Activated naive CD8-positive, alpha-beta T cell treated with anti-CD3 and anti-CD28 coated beads, Interleukin-2, amount 50 U/mL, for 24 hours (primary cell): ENCODE measurements around the gene LIN37.

Source experiments
- ATAC-seq: fragments of 150-1000 bp; cut with Tn5 transposase; one replicate; pipeline ENCODE4 v1.10.0; 2021
- DNase-seq: peaks from one replicate; pipeline ENCODE4 v3.0.0; 2021
- H3K27ac Mint-ChIP-seq: one replicate; pipeline ENCODE4 v1.8.0; 2021; ENCODE audit warnings: mild to moderate bottlenecking, mixed read lengths
- H3K27me3 Mint-ChIP-seq: one replicate; pipeline ENCODE4 v1.8.0; 2021; ENCODE audit warnings: mixed read lengths
- H3K36me3 Mint-ChIP-seq: one replicate; pipeline ENCODE4 v1.8.0; 2021; ENCODE audit warnings: low read depth, mixed read lengths
- H3K4me1 Mint-ChIP-seq: one replicate; pipeline ENCODE4 v1.8.0; 2021; ENCODE audit warnings: mixed read lengths
- H3K4me3 Mint-ChIP-seq: one replicate; pipeline ENCODE4 v1.8.0; 2021; ENCODE audit warnings: mild to moderate bottlenecking, moderate library complexity, mixed read lengths
- H3K9me3 Mint-ChIP-seq: one replicate; pipeline ENCODE4 v1.8.0; 2021; ENCODE audit warnings: mixed read lengths

LIN37 gene

DNA sequence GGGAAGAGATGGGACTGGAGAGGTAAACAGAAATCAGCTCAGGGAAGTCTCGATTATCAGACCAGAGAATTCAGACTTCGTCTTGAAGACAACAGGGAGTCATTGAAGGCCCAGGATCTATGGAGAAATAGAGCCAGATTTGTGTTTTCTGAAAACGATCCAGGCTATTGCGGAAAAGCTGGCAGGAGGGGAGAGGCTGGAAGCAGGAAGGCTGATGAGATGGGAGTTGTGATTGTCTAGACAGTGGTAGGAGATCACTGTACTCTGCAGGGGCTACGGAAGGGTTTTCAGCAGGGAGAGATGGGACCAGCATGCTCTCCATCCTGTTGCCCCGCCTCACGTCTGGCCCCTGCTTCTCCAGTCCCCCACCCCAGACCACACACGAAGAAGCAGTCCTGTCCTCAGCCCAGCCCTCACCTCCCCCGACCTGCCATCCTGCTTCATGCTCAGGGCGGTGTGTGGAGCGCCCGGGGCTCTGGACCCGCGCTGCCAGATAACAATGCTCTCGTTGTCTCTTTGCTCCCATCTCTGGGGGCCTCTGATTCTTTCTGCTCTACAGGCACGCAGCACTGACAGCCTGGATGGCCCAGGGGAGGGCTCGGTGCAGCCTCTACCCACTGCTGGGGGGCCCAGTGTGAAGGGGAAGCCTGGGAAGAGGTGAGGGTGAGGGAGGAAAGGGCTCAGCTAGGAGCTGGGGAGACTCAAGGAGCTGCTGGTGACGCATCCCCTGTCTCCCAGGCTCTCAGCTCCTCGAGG lies 28.9 kb downstream of the LIN37 start:
- H3K9me3 Mint-ChIP-seq = no peaks in the 10 kb centered on the region
- H3K27ac Mint-ChIP-seq = no peak overlapping the region
- ATAC-seq = no peak
- H3K4me1 Mint-ChIP-seq = peaks cover 11% of the 10 kb centered on the region
- no peak for DNase-seq
- no peaks in the 10 kb centered on the region for H3K27me3 Mint-ChIP-seq
- H3K4me3 Mint-ChIP-seq = no peak overlapping the region
- H3K36me3 Mint-ChIP-seq = no peaks in the 10 kb centered on the region

DNA sequence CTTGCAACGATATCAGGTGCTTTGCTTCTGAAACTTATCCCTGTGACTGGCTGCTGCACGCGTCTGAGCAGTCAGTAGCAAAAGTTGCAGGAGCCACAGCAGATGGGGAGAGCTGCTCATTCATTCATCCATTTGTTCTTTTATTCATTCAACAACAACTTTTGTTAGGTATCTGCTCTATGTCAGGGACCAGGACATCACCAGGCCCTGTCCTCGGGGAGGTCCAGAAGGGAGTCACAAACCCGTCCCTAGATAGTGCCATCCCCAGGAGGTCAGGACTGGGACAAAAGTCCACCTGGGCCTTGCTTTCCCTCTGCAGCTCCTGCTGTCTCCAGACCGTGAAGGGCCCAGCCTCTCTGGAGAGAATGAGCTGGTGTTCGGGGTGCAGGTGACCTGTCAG lies 29.6 kb downstream of the LIN37 start:
- Mint-ChIP-seq H3K36me3 (no peaks in the 10 kb centered on the region), H3K4me3 (no peak overlapping the region), H3K27ac (no peak overlapping the region), H3K4me1 (peaks cover 11% of the 10 kb centered on the region), H3K9me3 (no peaks in the 10 kb centered on the region), H3K27me3 (no peaks in the 10 kb centered on the region)
- no peak for DNase-seq
- no peak for ATAC-seq

DNA sequence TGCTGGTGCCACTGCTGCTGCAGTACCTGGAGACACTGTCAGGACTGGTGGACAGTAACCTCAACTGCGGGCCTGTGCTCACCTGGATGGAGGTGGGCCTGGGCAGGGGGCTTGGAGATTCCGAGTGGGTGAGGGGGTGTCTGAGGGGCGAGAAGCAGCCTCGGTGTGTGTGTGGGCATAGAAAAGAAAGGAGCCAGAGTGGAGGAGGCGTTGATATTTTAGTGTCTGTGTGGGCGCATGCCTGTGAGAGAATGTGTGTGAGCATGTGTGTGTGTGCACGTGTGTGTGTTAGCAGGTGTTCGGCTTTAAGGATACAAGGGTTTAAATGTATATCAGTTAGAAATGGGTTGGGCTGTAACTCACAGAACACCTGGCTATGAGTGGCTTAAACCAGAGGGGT lies 30.7 kb downstream of the LIN37 start:
- no peak overlapping the region for H3K27ac Mint-ChIP-seq
- no peak for ATAC-seq
- no peaks in the 10 kb centered on the region for H3K9me3 Mint-ChIP-seq
- H3K4me3 Mint-ChIP-seq = no peak overlapping the region
- no peak for DNase-seq
- H3K27me3 Mint-ChIP-seq = no peaks in the 10 kb centered on the region
- no peaks in the 10 kb centered on the region for H3K36me3 Mint-ChIP-seq
- peaks cover 11% of the 10 kb centered on the region for H3K4me1 Mint-ChIP-seq

DNA sequence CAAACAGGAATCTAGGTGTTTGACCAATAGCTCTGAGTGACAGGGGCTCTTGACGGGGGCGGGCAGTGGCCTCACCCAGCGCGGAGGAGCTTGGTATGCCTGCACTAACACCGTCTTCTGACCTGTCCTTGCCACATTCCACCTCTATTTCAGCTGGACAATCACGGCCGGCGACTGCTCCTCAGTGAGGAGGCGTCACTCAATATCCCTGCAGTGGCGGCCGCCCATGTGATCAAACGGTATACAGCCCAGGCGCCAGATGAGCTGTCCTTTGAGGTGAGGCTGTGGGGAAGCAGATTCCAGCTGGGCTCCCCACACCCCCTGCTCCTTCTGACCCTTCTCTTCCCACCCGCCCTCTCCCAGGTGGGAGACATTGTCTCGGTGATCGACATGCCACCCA lies 31.7 kb downstream of the LIN37 start:
- no peaks in the 10 kb centered on the region for H3K27me3 Mint-ChIP-seq
- no peak overlapping the region for H3K27ac Mint-ChIP-seq
- no peaks in the 10 kb centered on the region for H3K36me3 Mint-ChIP-seq
- peaks cover 3% of the 10 kb centered on the region for H3K4me1 Mint-ChIP-seq
- ATAC-seq = no peak
- no peak for DNase-seq
- H3K9me3 Mint-ChIP-seq = no peaks in the 10 kb centered on the region
- H3K4me3 Mint-ChIP-seq = no peak overlapping the region

DNA sequence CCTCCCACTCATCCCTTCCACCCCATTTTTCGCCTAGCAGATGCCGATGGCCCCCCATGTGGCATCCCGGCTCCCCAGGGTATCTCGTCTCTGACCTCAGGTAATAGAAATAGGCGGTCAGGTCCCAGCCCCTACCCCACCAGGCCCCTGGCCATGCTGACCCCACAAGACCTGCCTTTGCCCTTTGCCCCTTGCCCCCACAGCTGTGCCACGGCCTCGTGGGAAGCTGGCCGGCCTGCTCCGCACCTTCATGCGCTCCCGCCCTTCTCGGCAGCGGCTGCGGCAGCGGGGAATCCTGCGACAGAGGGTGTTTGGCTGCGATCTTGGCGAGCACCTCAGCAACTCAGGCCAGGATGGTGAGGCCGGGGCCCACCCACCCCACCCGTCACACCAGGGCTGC lies 32.3 kb downstream of the LIN37 start:
- Mint-ChIP-seq H3K4me1 (peaks cover 2% of the 10 kb centered on the region), H3K36me3 (no peaks in the 10 kb centered on the region), H3K4me3 (no peak overlapping the region), H3K27ac (no peak overlapping the region), H3K27me3 (no peaks in the 10 kb centered on the region), H3K9me3 (no peaks in the 10 kb centered on the region)
- ATAC-seq = no peak
- no peak for DNase-seq

DNA sequence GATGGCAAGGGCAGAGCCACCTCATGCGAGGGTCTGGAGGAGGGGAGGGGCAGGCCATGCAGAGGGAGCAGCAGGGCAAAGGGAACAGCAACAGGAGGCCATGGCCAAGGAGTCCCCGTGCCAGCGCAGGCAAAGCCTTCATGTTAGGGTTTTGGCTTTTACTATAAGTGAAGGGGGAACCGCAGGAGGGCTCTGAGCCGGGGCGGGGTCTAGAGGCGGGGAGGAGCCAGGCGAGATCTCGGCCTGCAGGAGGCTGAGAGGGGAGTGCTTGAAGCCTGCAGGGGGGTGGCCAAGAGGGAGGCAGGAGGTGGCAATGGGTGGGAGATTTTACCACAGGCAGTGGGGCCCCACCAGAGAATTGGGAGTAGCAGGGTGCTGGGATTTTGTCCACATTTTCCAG lies 33.3 kb downstream of the LIN37 start:
- no peaks in the 10 kb centered on the region for H3K9me3 Mint-ChIP-seq
- H3K27me3 Mint-ChIP-seq = no peaks in the 10 kb centered on the region
- ATAC-seq (no peak), DNase-seq (no peak)
- H3K36me3 Mint-ChIP-seq = no peaks in the 10 kb centered on the region
- H3K27ac Mint-ChIP-seq = no peak overlapping the region
- no peaks in the 10 kb centered on the region for H3K4me1 Mint-ChIP-seq
- H3K4me3 Mint-ChIP-seq = no peak overlapping the region

DNA sequence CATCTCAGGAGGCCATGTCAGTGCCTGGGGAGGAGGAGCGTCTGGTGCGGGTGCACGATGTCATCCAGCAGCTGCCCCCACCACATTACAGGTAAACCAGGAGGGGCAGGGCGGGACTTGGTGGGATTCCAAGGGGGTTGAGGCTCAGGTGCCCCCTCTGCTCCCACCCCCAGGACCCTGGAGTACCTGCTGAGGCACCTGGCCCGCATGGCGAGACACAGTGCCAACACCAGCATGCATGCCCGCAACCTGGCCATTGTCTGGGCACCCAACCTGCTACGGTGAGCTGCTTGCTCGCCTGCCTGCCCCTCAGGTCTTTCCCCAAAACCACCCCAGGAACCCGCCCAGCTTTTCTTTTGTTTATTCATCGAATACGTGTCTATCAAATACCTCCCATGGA lies 34.2 kb downstream of the LIN37 start:
- ATAC-seq (no peak), DNase-seq (no peak)
- no peaks in the 10 kb centered on the region for H3K27me3 Mint-ChIP-seq
- H3K4me3 Mint-ChIP-seq = no peak overlapping the region
- H3K9me3 Mint-ChIP-seq = no peaks in the 10 kb centered on the region
- H3K36me3 Mint-ChIP-seq = no peaks in the 10 kb centered on the region
- no peak overlapping the region for H3K27ac Mint-ChIP-seq
- H3K4me1 Mint-ChIP-seq = no peaks in the 10 kb centered on the region

DNA sequence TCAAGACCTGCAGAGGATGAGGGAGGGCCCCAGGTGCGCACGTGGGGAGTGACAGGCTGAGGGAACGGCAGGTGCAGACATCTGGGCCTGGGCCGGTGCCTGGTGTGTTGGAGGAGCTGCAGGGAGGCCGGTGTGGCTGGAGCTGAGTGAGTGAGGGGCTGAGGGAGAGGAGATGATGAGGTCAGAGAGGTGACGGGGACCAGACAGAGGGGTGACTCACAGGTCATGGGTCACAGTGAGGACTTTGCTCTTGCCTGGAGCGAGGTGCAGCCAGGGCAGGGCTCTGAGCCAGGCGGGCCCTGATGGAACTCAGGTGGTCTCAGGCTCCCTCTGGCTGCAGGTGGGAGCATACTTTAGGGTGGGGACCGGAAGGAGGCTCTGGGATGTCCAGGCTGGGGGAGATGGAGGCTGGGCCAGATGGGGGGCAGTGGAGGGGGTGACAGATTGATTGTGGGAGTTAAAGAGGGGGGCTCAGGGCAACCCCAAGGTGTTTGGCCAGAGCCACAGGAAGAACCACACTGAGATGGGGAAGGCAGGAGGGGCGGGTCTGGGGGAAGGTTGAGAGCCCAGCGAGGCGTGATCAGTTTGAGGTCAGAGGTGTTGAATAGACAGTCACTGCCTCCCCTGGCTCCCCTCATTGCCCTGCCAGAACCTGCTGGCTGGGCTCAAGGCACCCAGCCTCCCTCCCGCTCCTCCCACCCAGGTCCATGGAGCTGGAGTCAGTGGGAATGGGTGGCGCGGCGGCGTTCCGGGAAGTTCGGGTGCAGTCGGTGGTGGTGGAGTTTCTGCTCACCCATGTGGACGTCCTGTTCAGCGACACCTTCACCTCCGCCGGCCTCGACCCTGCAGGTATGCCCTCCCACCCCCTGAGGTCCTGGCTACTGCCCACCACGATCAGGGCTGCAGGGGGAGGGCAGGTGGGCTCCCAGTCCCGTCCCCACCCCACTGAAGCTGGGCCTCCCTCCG lies 35.4 kb downstream of the LIN37 start:
- Mint-ChIP-seq H3K36me3 (no peaks in the 10 kb centered on the region), H3K27me3 (no peaks in the 10 kb centered on the region), H3K4me3 (no peak overlapping the region), H3K9me3 (no peaks in the 10 kb centered on the region), H3K4me1 (no peaks in the 10 kb centered on the region), H3K27ac (no peak overlapping the region)
- ATAC-seq (no peak), DNase-seq (no peak)

DNA sequence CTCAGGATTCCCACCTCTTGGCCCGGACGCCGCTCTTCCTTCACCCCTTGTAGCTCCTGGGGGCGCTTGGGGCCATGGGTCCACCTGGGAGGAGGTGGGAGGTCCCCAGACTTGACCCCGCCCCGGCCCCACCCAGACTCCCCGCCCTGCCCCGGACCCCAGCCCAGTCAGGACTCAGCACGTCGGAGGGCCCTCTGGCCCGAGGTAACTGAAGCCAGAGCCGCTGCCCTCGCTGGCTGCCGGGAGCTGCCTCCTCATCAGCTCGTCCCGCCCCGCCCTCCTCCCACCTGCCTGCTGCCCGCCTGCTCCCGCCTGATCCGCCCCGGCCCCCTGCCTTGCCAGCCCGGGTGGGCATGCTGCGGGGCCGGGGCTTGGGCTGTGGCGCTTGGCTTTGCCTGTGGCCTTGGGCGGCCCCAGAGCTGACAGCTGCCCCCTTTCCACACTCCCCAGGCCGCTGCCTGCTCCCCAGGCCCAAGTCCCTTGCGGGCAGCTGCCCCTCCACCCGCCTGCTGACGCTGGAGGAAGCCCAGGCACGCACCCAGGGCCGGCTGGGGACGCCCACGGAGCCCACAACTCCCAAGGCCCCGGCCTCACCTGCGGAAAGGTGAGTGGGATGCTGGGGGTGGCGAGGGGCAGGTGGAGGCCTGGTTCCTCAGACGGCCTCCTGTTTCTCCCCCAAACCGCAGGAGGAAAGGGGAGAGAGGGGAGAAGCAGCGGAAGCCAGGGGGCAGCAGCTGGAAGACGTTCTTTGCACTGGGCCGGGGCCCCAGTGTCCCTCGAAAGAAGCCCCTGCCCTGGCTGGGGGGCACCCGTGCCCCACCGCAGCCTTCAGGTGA lies 36.3 kb downstream of the LIN37 start:
- DNase-seq (no peak), ATAC-seq (no peak)
- no peaks in the 10 kb centered on the region for H3K27me3 Mint-ChIP-seq
- H3K27ac Mint-ChIP-seq = no peak overlapping the region
- no peaks in the 10 kb centered on the region for H3K4me1 Mint-ChIP-seq
- no peaks in the 10 kb centered on the region for H3K36me3 Mint-ChIP-seq
- no peak overlapping the region for H3K4me3 Mint-ChIP-seq
- no peaks in the 10 kb centered on the region for H3K9me3 Mint-ChIP-seq

DNA sequence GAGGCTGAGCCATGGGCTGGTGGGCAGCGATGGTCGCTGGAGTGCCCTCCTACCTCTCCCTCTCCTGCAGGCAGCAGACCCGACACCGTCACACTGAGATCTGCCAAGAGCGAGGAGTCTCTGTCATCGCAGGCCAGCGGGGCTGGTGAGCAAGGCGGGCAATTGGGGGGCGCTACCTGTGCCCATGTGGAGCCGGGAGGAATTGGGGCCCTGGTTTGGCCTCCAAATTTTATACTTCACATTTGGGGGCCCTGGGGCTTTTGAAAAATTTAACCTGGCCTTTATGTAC lies 36.9 kb downstream of the LIN37 start:
- DNase-seq (no peak), ATAC-seq (no peak)
- H3K4me3 Mint-ChIP-seq = no peak overlapping the region
- no peaks in the 10 kb centered on the region for H3K36me3 Mint-ChIP-seq
- no peak overlapping the region for H3K27ac Mint-ChIP-seq
- no peaks in the 10 kb centered on the region for H3K9me3 Mint-ChIP-seq
- no peaks in the 10 kb centered on the region for H3K27me3 Mint-ChIP-seq
- H3K4me1 Mint-ChIP-seq = no peaks in the 10 kb centered on the region

DNA sequence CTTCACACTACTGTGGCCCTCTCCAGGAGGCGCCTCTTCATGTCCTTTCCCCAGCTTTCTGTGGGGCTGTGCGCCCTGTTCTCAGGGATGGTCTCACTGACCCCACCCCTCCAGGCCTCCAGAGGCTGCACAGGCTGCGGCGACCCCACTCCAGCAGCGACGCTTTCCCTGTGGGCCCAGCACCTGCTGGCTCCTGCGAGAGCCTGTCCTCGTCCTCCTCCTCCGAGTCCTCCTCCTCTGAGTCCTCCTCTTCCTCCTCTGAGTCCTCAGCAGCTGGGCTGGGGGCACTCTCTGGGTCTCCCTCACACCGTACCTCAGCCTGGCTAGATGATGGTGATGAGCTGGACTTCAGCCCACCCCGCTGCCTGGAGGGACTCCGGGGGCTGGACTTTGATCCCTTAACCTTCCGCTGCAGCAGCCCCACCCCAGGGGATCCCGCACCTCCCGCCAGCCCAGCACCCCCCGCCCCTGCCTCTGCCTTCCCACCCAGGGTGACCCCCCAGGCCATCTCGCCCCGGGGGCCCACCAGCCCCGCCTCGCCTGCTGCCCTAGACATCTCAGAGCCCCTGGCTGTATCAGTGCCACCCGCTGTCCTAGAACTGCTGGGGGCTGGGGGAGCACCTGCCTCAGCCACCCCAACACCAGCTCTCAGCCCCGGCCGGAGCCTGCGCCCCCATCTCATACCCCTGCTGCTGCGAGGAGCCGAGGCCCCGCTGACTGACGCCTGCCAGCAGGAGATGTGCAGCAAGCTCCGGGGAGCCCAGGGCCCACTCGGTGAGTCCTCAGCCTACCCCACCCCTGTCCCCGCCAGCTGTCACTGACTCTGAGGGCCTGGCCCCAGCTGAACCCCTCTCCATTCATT lies 38.2 kb downstream of the LIN37 start:
- Mint-ChIP-seq H3K36me3 (no peaks in the 10 kb centered on the region), H3K27me3 (no peaks in the 10 kb centered on the region), H3K9me3 (no peaks in the 10 kb centered on the region), H3K4me3 (no peak overlapping the region), H3K4me1 (no peaks in the 10 kb centered on the region), H3K27ac (no peak overlapping the region)
- ATAC-seq = no peak
- no peak for DNase-seq

DNA sequence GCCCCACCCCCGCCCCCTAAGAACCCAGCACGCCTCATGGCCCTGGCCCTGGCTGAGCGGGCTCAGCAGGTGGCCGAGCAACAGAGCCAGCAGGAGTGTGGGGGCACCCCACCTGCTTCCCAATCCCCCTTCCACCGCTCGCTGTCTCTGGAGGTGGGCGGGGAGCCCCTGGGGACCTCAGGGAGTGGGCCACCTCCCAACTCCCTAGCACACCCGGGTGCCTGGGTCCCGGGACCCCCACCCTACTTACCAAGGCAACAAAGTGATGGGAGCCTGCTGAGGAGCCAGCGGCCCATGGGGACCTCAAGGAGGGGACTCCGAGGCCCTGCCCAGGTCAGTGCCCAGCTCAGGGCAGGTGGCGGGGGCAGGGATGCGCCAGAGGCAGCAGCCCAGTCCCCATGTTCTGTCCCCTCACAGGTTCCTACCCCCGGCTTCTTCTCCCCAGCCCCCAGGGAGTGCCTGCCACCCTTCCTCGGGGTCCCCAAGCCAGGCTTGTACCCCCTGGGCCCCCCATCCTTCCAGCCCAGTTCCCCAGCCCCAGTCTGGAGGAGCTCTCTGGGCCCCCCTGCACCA lies 38.9 kb downstream of the LIN37 start:
- no peaks in the 10 kb centered on the region for H3K27me3 Mint-ChIP-seq
- H3K4me1 Mint-ChIP-seq = no peaks in the 10 kb centered on the region
- H3K4me3 Mint-ChIP-seq = no peak overlapping the region
- DNase-seq = no peak
- H3K9me3 Mint-ChIP-seq = no peaks in the 10 kb centered on the region
- H3K36me3 Mint-ChIP-seq = no peaks in the 10 kb centered on the region
- no peak for ATAC-seq
- no peak overlapping the region for H3K27ac Mint-ChIP-seq

DNA sequence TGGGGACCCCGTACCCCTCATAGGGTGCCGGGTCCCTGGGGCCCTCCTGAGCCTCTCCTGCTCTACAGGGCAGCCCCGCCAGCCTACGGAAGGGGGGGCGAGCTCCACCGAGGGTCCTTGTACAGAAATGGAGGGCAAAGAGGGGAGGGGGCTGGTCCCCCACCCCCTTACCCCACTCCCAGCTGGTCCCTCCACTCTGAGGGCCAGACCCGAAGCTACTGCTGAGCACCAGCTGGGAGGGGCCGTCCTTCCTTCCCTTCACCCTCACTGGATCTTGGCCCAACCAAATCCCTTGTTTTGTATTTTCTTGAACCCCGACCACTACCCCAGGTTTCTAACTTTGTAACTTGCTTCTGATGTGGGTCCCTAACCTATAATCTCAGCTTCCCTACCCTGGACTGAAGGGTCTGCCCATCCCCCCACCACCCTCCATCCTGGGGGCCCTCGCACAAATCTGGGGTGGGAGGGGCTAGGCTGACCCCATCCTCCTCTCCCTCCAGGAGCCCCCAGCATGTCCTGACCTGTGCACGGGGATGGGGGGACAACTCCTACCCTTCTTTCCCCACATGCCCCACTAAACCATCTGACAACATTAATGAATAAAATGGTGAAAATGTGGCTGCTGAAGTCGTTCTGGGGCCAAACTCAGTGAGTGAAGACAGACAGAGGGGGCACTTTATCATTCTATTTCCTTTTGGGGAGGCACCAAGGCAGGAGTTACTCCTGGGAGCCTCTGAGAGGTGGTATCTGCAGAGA lies 40.0 kb downstream of the LIN37 start:
- H3K4me1 Mint-ChIP-seq = no peaks in the 10 kb centered on the region
- H3K9me3 Mint-ChIP-seq = no peaks in the 10 kb centered on the region
- ATAC-seq = no peak
- H3K27me3 Mint-ChIP-seq = no peaks in the 10 kb centered on the region
- H3K4me3 Mint-ChIP-seq = no peak overlapping the region
- no peak for DNase-seq
- H3K27ac Mint-ChIP-seq = no peak overlapping the region
- H3K36me3 Mint-ChIP-seq = no peaks in the 10 kb centered on the region
